Stomach smooth muscle (tissue), 2 donors: ENCODE data around the gene CFAP20DC.

Experiments
- H3K27ac ChIP-seq: one replicate; pipeline ENCODE4 v1.7.0; 2013; ENCODE audit warnings: mild to moderate bottlenecking, low read length, inconsistent platforms
- H3K27me3 ChIP-seq, 2 donors: one replicate each; pipeline ENCODE4 v1.7.0; 2013; ENCODE audit warnings: low read length in 2 of 2; ENCODE audit not compliant: insufficient read depth in 2 of 2, control insufficient read depth in 1 of 2
- H3K36me3 ChIP-seq, 2 donors: one replicate each; pipeline ENCODE4 v1.7.0; 2013; ENCODE audit warnings: low read length in 2 of 2; ENCODE audit not compliant: control insufficient read depth in 2 of 2, insufficient read depth in 2 of 2
- H3K4me1 ChIP-seq: one replicate; pipeline ENCODE4 v1.7.0; 2013; ENCODE audit warnings: low read length; ENCODE audit not compliant: control insufficient read depth, insufficient read depth
- H3K4me3 ChIP-seq, 2 donors: one replicate each; pipeline ENCODE4 v1.7.0; 2013; ENCODE audit warnings: low read length in 2 of 2
- H3K9ac ChIP-seq, 2 donors: one replicate each; pipeline ENCODE4 v1.7.0; 2013; ENCODE audit warnings: low read length in 2 of 2, mild to moderate bottlenecking in 1 of 2
- H3K9me3 ChIP-seq, 2 donors: one replicate each; pipeline ENCODE4 v1.7.0; 2013; ENCODE audit warnings: low read length in 2 of 2; ENCODE audit not compliant: control insufficient read depth in 2 of 2
- donor health status: healthy.
- donor health status: Pancreatic carcinoma.

The CFAP20DC gene

DNA sequence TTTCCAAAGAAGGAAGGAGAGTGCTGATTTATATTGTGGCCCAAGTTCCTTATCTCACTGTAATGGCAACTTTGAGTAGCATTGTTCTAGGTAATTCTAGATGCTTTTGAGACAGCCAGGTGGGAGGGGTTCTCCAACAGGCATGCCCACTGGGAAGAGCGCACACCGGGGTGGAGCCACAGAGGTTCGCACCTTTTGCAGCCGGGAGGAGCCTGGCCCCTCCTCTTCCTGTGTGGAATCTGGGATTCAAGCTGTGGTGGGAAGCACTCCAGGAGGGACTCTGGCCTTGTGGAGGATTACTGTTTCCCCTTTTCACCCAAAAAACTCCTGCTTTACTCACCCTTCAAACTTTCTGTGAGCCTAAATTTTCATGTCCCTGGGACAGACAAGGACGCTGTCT is 53.1 kb downstream of the CFAP20DC start:
- no peaks in the 10 kb centered on the region for H3K4me1 ChIP-seq
- no peaks in the 10 kb centered on the region for H3K9me3 ChIP-seq
- no peak overlapping the region for H3K27ac ChIP-seq
- no peak overlapping the region for H3K9ac ChIP-seq
- H3K27me3 ChIP-seq = no peaks in the 10 kb centered on the region
- no peak overlapping the region for H3K4me3 ChIP-seq
- no peaks in the 10 kb centered on the region for H3K36me3 ChIP-seq

DNA sequence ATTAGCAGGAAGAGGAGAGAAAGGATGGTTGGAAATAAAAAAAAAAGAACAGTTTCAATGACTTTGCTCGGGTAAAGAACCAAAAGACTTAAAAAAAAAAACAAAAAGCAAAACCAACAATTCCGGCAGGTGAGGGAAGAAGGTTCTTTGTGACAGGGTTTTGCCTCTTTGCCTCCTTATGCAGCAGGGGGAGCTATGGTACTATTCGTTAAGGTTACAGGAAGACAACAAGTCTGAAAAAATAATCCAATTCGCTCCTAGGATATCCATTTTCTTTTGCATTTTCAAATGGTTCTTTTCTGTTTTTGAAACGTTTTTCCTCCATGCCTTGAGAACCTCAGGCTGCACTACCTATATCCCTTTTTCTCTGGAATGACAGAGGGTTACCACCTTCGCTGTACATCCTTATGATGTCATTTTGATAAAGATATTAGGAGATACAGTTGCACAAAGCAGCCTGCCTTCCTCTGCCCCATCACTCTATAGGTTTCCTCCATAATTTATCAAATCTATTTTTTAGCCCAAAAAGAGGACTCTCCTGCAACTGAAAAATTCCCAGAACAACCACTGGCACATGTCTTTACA is 55.0 kb downstream of the CFAP20DC start:
- H3K36me3 ChIP-seq = no peaks in the 10 kb centered on the region
- no peak overlapping the region for H3K4me3 ChIP-seq
- H3K27me3 ChIP-seq = no peaks in the 10 kb centered on the region
- H3K9ac ChIP-seq = no peak overlapping the region
- no peaks in the 10 kb centered on the region for H3K4me1 ChIP-seq
- no peaks in the 10 kb centered on the region for H3K9me3 ChIP-seq
- no peak overlapping the region for H3K27ac ChIP-seq

DNA sequence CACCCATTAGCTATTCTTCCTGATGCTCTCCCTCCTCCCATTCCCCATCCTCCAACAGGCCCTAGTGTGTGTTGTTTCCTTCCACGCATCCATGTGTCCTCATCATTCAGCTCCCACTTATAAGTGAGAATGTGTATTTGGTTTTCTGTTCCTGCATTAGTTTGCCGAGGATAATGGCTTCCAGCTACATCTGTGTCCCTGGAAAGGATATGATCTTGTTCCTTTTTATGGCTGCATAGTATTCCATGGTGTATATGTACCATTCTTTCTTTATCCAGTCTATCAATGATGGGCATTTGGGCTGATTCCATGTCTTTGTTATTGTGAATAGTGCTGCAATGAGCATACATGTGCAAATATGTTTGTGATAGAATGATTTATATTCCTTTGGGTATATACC is 56.3 kb downstream of the CFAP20DC start:
- Histone ChIP-seq H3K27ac (no peak overlapping the region), H3K9me3 (no peaks in the 10 kb centered on the region), H3K27me3 (no peaks in the 10 kb centered on the region), H3K4me3 (no peak overlapping the region), H3K36me3 (no peaks in the 10 kb centered on the region), H3K4me1 (no peaks in the 10 kb centered on the region), H3K9ac (no peak overlapping the region)

DNA sequence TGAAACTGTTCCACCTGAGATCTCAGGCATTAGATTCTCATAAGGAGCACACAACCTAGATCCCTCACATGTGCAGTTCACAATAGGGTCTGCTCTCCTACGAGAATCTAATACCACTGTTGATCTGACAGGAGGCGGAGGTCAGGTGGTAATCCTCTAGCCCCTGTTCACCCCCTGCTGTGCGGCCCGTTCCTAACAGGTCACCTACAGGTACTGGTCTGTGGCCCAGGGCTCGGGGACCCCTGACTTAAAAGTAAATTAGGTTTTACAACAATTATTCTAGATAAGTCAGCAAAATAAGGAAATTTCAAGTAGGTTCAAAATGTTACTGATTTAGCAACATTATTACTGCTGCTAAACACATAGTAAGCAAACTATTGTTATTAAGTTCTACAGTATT is 58.2 kb downstream of the CFAP20DC start:
- no peaks in the 10 kb centered on the region for H3K36me3 ChIP-seq
- no peaks in the 10 kb centered on the region for H3K27me3 ChIP-seq
- H3K9me3 ChIP-seq = no peaks in the 10 kb centered on the region
- H3K27ac ChIP-seq = no peak overlapping the region
- no peak overlapping the region for H3K9ac ChIP-seq
- no peaks in the 10 kb centered on the region for H3K4me1 ChIP-seq
- no peak overlapping the region for H3K4me3 ChIP-seq

DNA sequence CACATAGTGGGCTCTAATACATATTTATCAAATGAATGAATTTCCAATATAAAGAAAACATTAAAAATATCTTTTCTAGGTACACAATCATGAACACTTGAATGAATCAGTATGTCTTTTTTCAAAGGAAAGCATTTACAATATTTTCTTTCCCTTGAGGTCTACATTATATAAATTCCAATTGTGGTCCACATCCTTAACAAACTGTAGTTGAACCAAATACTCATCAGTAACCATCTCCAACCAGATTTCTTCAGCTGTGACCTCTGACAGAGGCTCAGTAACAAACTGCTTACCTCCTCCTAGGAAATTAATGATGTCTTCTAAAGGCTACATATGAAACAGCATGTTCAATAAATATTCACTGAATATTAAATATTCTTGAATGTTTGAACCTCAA is 58.8 kb downstream of the CFAP20DC start:
- no peaks in the 10 kb centered on the region for H3K4me1 ChIP-seq
- H3K36me3 ChIP-seq = no peaks in the 10 kb centered on the region
- H3K9me3 ChIP-seq = no peaks in the 10 kb centered on the region
- H3K4me3 ChIP-seq = no peak overlapping the region
- H3K9ac ChIP-seq = no peak overlapping the region
- no peak overlapping the region for H3K27ac ChIP-seq
- H3K27me3 ChIP-seq = no peaks in the 10 kb centered on the region

DNA sequence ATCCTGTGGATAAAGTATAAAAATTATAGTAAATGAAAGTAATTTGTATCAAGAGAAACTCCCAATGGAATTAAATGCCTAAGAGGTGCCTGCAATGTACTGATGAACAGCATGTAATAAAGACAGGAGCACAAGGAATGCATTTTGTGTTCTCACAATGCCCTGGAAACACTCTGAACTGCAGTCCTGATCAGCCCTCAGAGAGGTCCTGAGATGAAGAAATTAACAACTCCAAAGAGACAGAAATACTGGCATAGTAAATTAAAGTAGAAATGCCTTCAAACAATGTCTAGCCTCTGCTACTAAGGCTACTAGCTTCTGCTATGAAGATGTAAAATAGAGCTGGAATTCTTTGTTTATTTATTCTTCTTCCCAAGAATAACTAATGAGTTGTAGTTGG is 59.9 kb downstream of the CFAP20DC start:
- H3K36me3 ChIP-seq = no peaks in the 10 kb centered on the region
- no peaks in the 10 kb centered on the region for H3K9me3 ChIP-seq
- H3K9ac ChIP-seq = no peak overlapping the region
- H3K27me3 ChIP-seq = no peaks in the 10 kb centered on the region
- H3K27ac ChIP-seq = no peak overlapping the region
- H3K4me3 ChIP-seq = no peak overlapping the region
- H3K4me1 ChIP-seq = no peaks in the 10 kb centered on the region

DNA sequence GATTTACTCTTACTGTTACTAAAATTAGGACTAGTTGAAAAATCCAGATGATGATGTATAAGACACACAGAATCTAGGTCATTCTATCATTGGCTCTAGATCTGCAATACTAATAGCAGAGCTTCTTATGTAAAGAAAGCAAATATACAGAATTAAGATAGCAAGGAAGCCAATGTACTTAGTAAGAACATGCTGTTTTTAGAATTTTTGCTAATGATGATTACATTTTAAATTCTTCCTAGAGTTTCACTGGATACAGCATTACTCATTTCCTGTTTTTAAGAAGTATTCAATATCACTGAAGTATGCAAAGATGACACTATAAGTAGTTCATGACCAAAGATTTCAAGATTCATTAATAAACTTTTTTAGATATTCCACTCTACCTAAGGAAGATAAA is 60.7 kb downstream of the CFAP20DC start:
- H3K27me3 ChIP-seq = no peaks in the 10 kb centered on the region

DNA sequence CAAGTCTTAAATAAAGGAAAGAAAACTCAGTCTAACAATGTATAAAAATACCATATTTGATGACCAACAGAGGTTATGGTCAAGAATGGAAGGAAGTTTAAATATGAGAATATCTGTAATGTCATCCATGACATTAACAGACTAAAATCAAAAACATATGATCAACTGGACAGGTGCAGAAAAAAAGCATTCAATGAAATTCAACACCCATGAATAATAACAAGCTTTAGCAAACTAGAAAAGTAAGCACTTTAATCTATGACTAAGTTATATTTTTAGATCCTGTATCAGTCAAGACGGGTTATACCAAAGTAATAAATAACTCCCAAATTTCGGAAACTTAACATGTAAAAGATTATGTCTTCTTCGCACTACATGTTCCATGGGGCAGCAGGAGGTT is 61.8 kb downstream of the CFAP20DC start:
- no peaks in the 10 kb centered on the region for H3K4me1 ChIP-seq
- H3K27ac ChIP-seq = no peak overlapping the region
- H3K9me3 ChIP-seq = no peaks in the 10 kb centered on the region
- H3K4me3 ChIP-seq = no peak overlapping the region
- no peaks in the 10 kb centered on the region for H3K36me3 ChIP-seq
- no peak overlapping the region for H3K9ac ChIP-seq
- H3K27me3 ChIP-seq = no peaks in the 10 kb centered on the region

More for the DNA sequence above, 60.7 kb downstream of the CFAP20DC start:
- H3K4me1 ChIP-seq = no peaks in the 10 kb centered on the region
- H3K9me3 ChIP-seq = no peaks in the 10 kb centered on the region
- H3K27ac ChIP-seq = no peak overlapping the region
- no peak overlapping the region for H3K9ac ChIP-seq
- no peaks in the 10 kb centered on the region for H3K36me3 ChIP-seq
- no peak overlapping the region for H3K4me3 ChIP-seq

DNA sequence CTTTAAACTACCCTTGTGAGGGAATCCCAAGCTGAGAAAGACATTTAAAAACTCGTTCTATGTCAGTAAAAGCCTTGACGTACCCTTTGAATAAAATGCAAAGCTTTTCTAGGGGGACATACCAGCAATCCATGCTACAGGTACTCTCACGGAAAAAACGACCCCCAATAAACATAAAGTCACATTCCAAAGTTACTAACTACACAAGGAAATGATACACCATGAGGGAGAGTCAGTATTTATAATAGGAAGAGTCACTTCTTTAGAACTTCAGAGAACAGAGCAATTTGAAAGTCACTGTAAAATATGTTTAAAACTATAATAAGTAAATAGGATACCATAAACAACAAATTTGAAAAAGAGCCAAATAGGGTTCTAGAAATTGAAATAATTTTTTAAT is 63.2 kb downstream of the CFAP20DC start:
- Histone ChIP-seq H3K4me1 (no peaks in the 10 kb centered on the region), H3K9ac (no peak overlapping the region), H3K36me3 (no peaks in the 10 kb centered on the region), H3K4me3 (no peak overlapping the region), H3K27ac (no peak overlapping the region), H3K27me3 (no peaks in the 10 kb centered on the region), H3K9me3 (no peaks in the 10 kb centered on the region)

DNA sequence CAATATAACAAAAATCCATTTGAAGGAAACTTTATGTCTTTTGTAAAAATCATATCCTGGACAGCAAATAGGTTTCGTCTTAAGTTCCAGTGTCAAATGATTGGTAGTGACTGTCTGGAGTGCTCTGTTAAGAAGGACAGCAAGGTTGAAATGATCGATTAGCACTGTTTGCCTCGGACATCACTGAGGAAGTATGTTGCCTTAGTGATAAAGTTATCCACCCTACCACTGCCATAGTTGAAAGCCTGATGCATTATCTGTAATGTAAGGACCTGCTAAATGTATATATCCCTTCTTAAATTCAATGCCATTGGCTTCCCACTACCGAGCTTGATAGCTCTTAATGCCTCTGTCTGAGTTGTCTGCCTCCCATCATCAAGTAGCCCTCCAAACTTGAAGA is 70.0 kb downstream of the CFAP20DC start:
- Histone ChIP-seq H3K36me3 (no peaks in the 10 kb centered on the region), H3K9ac (no peak overlapping the region), H3K27ac (no peak overlapping the region), H3K4me3 (no peak overlapping the region), H3K4me1 (no peaks in the 10 kb centered on the region), H3K9me3 (no peaks in the 10 kb centered on the region), H3K27me3 (no peaks in the 10 kb centered on the region)

DNA sequence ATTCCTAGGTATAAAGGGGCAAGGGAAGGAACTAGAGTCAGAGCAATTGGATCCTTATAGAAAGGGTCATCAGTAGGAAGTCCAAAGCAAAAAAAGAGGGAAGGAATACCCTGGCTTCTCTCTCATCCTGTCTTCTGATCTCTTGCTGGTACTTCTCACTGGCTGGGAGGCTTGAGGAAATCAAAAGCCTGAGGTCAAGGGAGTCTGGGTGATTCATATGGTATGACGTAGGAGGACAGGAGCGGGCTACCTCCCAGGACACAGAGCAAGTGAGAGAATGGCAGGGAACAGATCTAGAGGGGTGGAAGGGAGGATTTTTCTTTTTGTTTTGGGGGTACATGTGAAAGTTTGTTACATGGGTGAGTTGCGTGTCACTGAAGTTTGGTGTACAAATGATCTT is 76.0 kb downstream of the CFAP20DC start:
- Histone ChIP-seq H3K36me3 (no peaks in the 10 kb centered on the region), H3K4me1 (no peaks in the 10 kb centered on the region), H3K27me3 (no peaks in the 10 kb centered on the region), H3K27ac (no peak overlapping the region), H3K4me3 (no peak overlapping the region), H3K9ac (no peak overlapping the region), H3K9me3 (no peaks in the 10 kb centered on the region)
